ENCODE measurements around the gene DOHH.

Gene DOHH

GRCh38 chr19:3483226-3483628 is 17.2 kb downstream of the DOHH start, which contains the start of gene SMIM44:
Gene SMIM44 (minus strand): TSS chr19:3483441. CDS start chr19:3483403, 38 bp downstream.
- no peak within 1 kb of the TSS for H3K4me3 ChIP-seq
- no peaks in the 10 kb centered on the region for H3K36me3 ChIP-seq
- H3K27ac ChIP-seq = no peak within 1 kb of the TSS
- TF ChIP-seq CTCF (IDR thresholded peaks at IDR 0.05) = no peak
- no peaks in the 10 kb centered on the region for H3K9me3 ChIP-seq
- DNase-seq = no peak
- peaks cover 0 to 9% (median 3%) of the 10 kb centered on the region in 4 donors for H3K4me1 ChIP-seq
- intact Hi-C loops (cut with DNase I; ENCODE audit: low total_unique reads) = no loop called here
- H3K27me3 ChIP-seq = peaks cover 3 to 62% of the 10 kb centered on the region in 2 donors

GRCh38 chr19:3482507-3483225 is 17.8 kb downstream of the DOHH start:
- DNase-seq = no peak
- H3K4me1 ChIP-seq = peaks cover 0 to 9% (median 3%) of the 10 kb centered on the region in 4 donors
- no peak overlapping the region for H3K4me3 ChIP-seq
- no peak overlapping the region for H3K27ac ChIP-seq
- intact Hi-C loops (cut with DNase I; ENCODE audit: low total_unique reads) = no loop called here
- H3K36me3 ChIP-seq = no peaks in the 10 kb centered on the region
- H3K9me3 ChIP-seq = no peaks in the 10 kb centered on the region
- no peak for TF ChIP-seq CTCF (IDR thresholded peaks at IDR 0.05)
- H3K27me3 ChIP-seq = peaks cover 3 to 62% of the 10 kb centered on the region in 2 donors

- no peaks in the 10 kb centered on the region for H3K9me3 ChIP-seq
- intact Hi-C loops (cut with DNase I; ENCODE audit: low total_unique reads) = no loop called here
- H3K4me3 ChIP-seq = no peak overlapping the region
- H3K36me3 ChIP-seq = no peaks in the 10 kb centered on the region
- no peak for TF ChIP-seq CTCF (IDR thresholded peaks at IDR 0.05)
- H3K4me1 ChIP-seq = peaks cover 0 to 9% (median 3%) of the 10 kb centered on the region in 4 donors
- no peak for DNase-seq
- peaks cover 3 to 60% of the 10 kb centered on the region in 2 donors for H3K27me3 ChIP-seq
- H3K27ac ChIP-seq = no peak overlapping the region
These were observed 19.0 kb downstream of the DOHH start for GRCh38 chr19:3481241-3482090.

GRCh38 chr19:3480383-3481091 is 19.9 kb downstream of the DOHH start, which contains the start of gene SMIM24:
Gene SMIM24 (minus strand): TSS chr19:3480525. CDS start chr19:3480463, 62 bp downstream.
- no peak for TF ChIP-seq CTCF (IDR thresholded peaks at IDR 0.05)
- H3K27ac ChIP-seq = no peak within 1 kb of the TSS
- H3K9me3 ChIP-seq = no peaks in the 10 kb centered on the region
- no peaks in the 10 kb centered on the region for H3K36me3 ChIP-seq
- peaks cover 3 to 61% of the 10 kb centered on the region in 2 donors for H3K27me3 ChIP-seq
- intact Hi-C loops (cut with DNase I; ENCODE audit: low total_unique reads) = no loop called here
- no peak for DNase-seq
- H3K4me1 ChIP-seq = peaks cover 0 to 9% (median 3%) of the 10 kb centered on the region in 4 donors
- no peak within 1 kb of the TSS for H3K4me3 ChIP-seq

GRCh38 chr19:3479834-3480215 is 20.6 kb downstream of the DOHH start:
- H3K36me3 ChIP-seq = no peaks in the 10 kb centered on the region
- DNase-seq = no peak
- TF ChIP-seq CTCF (IDR thresholded peaks at IDR 0.05) = no peak
- H3K4me3 ChIP-seq = no peak overlapping the region
- H3K27ac ChIP-seq = no peak overlapping the region
- no peaks in the 10 kb centered on the region for H3K9me3 ChIP-seq
- H3K27me3 ChIP-seq = peaks cover 3 to 58% of the 10 kb centered on the region in 2 donors
- peaks cover 0 to 9% (median 3%) of the 10 kb centered on the region in 4 donors for H3K4me1 ChIP-seq
- intact Hi-C loops (cut with DNase I; ENCODE audit: low total_unique reads) = loop anchor here (5.0 kb wide), 1 partner anchor 253 kb away; no protein-coding TSS in a partner anchor

Measured in tibial artery (tissue), 4 donors.